Measurements from ENCODE around the gene TTC38.

The TTC38 gene

DNA sequence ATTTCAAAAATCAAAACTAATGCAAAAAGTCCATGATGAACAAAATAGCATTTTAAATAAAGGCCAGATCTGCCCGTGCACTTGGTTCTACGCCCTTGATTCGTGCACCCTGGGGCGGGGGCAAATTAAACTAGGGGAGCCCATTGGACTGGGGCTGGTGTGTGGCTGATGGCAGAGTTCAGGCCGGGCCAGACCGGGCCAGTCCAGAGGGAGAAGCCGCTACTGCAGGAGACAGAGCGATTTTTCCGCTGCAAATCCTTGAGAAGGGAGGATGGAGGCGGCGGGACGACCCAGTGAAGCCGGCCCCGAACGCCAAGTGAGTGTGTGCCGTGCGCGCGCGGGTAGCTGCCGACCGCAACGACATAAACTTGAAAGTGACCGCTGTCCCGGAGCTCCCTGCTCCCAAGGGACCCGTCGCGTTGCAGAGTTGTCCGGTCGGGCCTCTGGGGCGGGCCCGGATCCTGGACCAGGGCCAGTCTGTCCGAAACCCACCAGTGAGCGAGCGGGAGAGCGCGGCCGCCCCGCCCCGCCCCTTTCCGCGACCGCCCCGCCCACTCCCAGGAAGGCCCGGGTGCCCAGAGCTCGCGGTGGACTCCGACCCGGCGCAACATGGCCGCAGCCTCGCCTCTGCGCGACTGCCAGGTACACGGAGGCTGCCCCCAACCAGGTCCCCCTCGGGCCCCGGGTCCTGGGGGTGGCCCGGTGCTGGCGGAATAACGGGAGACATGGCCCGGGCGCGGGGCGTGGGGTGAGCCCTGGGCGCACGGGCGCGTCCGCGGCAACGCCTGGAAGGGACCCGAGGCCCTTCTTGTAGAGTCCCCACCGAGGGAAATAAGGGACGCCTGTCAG is at the start of gene TTC38:
TTC38 (plus strand) TSS at position 578 of the 849 bp plus-strand sequence; CDS start at position 610, 32 bp downstream.
- DNase-seq (ENCODE audit: low spot score), result peak; percentile 98

DNA sequence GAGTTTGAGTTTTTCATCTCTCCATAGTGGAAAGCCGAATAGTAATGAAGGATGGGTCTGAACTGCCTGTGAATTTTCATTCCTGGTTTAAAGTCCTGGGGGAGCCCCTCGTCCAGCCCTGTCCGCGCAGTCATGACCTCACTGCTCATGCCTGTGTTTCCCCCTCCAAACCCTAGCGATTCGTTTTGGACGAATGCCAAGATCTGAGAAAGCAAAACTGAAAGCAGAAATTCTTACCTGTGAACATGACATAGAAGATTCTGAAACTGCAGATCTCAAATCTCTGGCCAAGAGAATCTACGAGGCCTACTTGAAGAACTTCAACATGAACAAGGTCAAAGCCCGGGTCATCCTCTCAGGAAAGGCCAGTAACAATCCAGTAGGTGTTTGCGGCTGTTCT is 48.2 kb upstream of the TTC38 start:
- DNase-seq (ENCODE audit: low spot score), result no peak

DNA sequence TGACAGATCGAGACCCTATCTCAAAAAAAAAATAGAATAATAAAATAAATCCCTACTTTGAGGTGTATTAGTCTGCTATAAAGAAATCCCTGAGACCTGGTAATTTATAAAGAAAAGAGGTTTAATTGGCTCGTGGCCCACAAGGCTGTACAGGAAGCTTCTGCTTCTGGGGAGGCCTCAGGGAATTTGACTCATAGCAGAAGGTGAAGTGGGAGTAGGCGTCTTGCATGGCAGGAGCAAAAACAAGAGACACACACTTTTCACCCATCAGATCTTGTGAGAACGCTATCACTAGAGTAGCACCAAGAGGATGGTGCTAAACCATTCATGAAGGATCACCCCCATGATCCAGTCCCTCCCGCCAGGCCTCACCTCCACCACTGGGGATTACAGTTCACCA is 46.9 kb upstream of the TTC38 start:
- no peak for DNase-seq (ENCODE audit: low spot score)

DNA sequence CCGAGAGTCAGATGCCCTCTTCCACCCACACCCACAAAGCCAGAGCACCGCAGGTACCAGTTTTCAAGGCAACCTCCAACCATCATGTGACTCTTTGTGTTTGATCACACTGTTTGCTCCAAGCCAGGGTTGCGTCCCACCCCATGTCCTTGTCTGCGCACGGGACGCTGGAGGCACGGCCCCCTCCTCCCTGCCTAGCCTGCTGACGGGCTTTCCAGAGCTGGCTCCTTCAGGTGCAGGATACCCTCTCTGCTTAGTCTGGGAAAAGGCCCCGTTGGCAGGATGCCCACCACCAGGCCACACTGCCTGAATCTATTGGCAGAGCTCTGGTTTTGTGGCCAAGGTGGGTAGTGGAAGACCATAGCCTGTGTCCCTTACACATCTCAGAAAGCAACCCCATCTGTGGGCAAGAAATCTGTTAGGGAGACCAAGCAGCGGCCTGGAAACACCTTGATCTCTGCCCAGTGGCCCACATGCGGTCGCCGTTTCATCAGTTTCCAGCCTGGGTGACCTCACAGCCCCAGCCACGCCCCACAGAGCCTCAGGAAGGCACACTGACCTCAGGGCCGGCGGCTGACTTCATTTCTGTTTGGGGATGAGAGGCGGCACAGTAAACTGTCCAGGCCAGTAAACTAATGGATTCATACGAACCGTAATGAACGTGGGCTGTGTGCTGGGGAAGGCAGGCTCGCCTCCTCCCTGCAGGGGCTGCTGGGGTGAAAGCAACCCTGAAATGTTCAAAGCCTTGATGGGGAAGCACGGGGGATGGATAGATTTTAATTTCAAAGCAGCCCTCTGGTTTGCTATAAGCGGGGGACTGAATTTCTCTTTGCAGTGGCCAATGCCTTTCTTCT is 43.5 kb upstream of the TTC38 start:
- DNase-seq (ENCODE audit: low spot score), result no peak

GRCh38 chr22:46224898-46225290 is 42.9 kb upstream of the TTC38 start:
- no peak for DNase-seq (ENCODE audit: low spot score)

DNA sequence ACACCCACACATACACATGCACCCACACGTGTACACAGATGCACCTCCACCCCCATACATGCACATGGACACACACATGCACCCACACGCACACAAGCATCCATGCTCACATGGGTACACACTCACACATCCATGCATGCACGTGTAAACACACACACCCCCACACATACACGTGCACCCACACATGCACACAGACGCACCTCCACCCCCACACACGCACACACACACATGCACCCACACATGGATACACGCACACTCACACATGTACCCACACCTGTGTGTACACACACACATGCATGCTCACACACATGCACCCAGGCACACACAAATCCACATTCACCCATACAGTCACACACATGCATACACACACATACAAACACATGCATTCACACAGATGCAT is 42.2 kb upstream of the TTC38 start:
- no peak for DNase-seq (ENCODE audit: low spot score)

- DNase-seq (ENCODE audit: low spot score), result no peak
Observed at GRCh38 chr22:46226577-46226976, 41.2 kb upstream of the TTC38 start.

- no peak for DNase-seq (ENCODE audit: low spot score)
Observed at GRCh38 chr22:46229701-46230100, 38.1 kb upstream of the TTC38 start.

DNA sequence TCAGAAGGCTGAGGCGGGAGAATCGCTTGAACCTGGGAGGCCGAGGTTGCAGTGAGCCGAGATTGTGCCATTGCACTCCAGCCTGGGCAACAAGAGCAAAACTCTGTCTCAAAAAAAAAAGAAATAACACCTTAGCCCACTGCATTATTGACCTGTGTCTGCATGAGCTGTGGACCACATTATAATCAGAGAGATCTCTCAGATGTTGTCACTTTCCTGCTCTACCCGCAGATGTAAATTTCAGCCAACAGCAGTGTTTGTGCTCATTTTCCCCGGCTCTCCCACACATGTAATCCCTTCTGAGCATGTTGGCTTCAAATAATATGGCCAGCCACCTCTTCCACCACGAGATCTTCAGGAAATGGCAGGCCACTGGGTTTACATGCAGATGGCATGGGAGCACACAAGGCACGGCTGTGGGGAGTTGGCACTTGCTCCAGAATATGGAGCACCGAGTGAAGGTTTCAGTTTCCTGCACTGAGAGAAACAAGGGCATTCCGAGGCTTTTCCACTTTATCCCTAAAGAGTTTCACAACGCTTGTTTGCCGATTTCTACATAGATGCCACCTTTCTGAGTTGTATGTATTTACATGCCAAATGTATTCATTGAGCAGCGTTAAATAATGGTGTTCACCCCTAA is 37.4 kb upstream of the TTC38 start:
- no peak for DNase-seq (ENCODE audit: low spot score)

GRCh38 chr22:46233231-46233630 is 34.6 kb upstream of the TTC38 start:
- no peak for DNase-seq (ENCODE audit: low spot score)

DNA sequence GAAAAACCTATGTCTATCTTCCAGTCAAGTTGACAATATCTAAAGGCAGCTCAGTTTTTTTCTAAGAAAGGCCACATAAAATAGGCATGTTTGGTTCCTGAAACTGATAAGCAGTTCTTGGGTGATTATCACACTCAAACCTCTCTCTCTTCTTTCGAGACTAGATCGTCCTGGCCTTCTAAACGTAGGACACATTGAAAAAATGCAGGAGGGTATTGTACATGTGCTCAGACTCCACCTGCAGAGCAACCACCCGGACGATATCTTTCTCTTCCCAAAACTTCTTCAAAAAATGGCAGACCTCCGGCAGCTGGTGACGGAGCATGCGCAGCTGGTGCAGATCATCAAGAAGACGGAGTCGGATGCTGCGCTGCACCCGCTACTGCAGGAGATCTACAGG is 32.8 kb upstream of the TTC38 start:
- no peak for DNase-seq (ENCODE audit: low spot score)

DNA sequence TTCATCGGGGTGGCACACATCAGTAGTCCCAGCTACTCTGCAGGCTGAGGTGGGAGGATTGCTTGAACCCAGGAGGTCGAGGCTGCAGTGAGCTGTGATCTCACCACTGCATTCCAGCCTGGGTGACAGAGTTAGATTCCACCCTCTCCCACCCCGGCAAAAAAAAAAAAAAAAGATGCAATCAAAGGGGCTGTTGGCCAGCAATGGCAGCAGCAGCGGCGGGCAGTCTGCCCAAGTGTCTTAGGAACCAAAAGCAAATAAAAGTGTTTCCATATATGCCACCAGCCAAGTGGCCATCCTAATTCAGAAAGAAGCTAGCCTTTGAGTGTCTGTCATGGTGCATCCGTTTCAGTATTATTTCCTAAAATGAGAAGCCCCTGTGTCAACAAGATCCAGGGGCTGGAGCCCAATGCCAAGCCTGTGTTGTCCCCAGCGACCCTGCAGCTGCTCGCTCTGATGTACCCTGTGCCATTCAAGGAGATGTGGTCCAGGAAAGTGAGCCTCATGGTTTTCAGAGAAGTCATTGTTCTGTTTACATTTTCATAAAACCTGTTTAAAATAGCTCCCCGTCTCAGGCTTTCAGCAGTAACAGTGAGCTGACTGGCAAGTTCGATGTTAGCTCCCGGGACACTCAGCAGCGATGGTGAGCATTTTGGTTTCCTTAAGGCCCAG is 30.2 kb upstream of the TTC38 start:
- DNase-seq (ENCODE audit: low spot score), result no peak

- no peak for DNase-seq (ENCODE audit: low spot score)
Observed at GRCh38 chr22:46238541-46238940, 29.3 kb upstream of the TTC38 start.

GRCh38 chr22:46239261-46240048 is 28.4 kb upstream of the TTC38 start:
- DNase-seq (ENCODE audit: low spot score), result no peak

DNA sequence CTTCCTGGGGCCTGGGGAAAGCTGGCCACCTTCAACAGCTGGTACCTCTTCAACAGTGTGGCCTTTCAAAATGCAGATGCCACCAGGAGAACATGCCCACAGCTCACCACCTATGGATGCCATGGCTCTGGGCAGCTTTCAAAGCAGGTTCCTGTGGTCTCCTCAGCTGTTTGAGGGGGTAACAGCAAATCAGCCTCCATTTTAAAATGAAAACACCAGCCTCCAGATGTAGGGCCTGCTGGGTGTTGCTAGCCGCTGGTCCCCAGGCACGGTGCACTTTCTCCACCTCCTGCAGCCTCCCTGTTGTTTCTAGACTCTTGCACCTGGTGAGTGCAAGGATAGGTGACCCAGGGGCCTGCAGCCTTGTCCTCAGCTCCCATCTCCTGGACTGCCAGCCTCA is 27.7 kb upstream of the TTC38 start:
- DNase-seq (ENCODE audit: low spot score), result no peak

DNA sequence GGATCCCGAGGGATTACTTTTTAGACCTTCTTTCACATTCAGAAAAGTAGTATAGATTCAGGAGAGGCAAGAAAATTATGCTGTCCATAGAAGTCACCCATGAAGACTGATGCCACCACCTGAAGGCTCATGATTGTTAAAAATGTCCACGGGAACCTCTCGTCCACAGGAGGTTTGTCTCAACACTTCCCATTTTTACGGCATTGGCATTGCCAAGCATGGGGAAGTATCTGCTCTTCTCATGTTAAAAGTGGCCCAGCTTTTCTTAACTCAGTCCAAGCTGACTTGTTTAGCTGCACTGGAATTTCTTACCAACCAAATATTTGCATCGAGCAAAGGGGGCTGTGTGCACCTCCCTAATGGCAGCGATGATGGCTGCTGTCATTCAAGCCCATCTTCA is 27.3 kb upstream of the TTC38 start:
- DNase-seq (ENCODE audit: low spot score), result no peak

GRCh38 chr22:46240907-46241306 is 26.9 kb upstream of the TTC38 start:
- DNase-seq (ENCODE audit: low spot score), result peak; percentile 64

GRCh38 chr22:46241396-46242007 is 26.3 kb upstream of the TTC38 start:
- DNase-seq (ENCODE audit: low spot score), result no peak

DNA sequence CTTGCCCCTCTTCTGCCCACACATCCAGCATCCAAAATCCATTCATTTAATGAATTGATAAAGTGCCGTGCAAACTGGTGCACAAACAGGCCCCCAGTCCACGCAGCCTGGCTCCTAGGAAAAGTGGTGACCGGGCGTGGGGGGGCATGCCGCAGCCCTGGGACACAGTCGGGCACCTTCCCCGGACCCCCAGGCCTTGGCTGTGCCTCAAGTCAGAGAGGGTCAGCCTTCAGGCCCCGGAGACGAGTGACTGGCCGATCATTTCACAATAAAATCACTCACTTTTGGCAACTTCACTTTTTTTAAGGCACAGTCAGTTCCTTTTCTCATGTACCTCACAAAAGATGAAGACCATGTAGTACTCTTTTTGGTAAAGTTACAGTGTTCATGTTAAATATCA is 25.7 kb upstream of the TTC38 start:
- no peak for DNase-seq (ENCODE audit: low spot score)

DNA sequence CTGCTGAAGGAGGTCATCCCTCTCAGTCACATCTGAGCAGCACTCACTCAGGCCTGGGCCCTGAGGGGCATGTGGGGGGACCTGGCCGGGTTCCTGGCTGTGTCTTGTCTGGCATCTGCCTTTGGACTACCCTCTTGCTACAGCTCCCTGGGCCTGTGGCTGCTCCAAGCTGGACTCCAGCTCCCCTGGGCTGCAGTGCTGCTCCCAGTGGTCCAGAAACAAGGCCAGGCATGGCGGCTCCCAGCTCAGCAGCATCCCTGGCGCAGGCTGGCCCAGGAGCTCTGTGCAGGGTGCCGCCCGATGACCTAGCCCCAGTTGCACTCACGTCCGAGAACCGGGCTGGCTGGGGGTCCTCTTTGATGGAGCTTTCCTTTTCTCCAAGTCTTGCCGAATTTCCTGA is 23.0 kb upstream of the TTC38 start:
- DNase-seq (ENCODE audit: low spot score), result no peak

DNA sequence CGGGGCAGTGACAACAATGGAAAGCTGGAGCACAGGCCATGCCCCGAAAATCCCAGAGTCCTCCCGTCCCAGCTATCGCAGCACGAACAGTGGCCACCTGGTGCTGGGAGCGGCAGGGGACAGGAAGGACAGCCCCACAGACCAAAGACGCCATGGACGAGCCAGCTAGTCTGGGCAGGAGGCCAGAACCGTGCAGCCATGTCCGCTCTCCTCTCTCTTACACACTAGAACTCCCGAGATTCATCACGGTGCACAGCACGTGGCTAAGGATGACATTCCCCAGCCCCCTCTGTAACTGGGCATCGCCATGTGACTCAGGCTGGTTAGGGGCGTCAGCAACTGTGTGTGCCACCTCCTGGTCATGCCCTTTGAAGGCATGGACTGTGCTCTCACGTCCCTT is 22.3 kb upstream of the TTC38 start:
- DNase-seq (ENCODE audit: low spot score), result no peak

All from HuH-7 (cell line).